ENCODE measurements around the gene GJB2. TPM values are rescaled to one million over a fixed set of nuclear protein-coding genes. Genes with fewer than 3 reads are reported as not detected.

Gene GJB2
- polyA plus RNA-seq, 1 donor (not counting 4 experiments of a cell fraction or from before 2014, with no cell fraction given), result 374 TPM

- Histone ChIP-seq H3K4me1 (ENCODE audit: control insufficient read depth, extremely low read depth, insufficient read depth, low read length) (no peaks in the 10 kb centered on the region), H2AFZ (ENCODE audit: control insufficient read depth, low read length) (no peak overlapping the region), H3K4me2 (ENCODE audit: control insufficient read depth, extremely low read depth, insufficient read depth, low read depth, low read length) (no peak overlapping the region), H3K9me3 (ENCODE audit: control insufficient read depth, low read depth, low read length) (no peaks in the 10 kb centered on the region), H3K79me2 (ENCODE audit: control insufficient read depth, insufficient read depth, low read length) (no peaks in the 10 kb centered on the region), H3K4me3 (ENCODE audit: control insufficient read depth in 2 of 3, extremely low read depth in 1 of 3, insufficient read depth in 2 of 3, low read depth in 1 of 3, low read length in 3 of 3) (no peak overlapping the region), H3K9me1 (ENCODE audit: control insufficient read depth, extremely low read depth, insufficient read depth, low read length) (no peaks in the 10 kb centered on the region), H4K20me1 (ENCODE audit: control insufficient read depth, extremely low read depth, insufficient read depth, low read length) (no peaks in the 10 kb centered on the region), H3K36me3 (ENCODE audit: control insufficient read depth in 2 of 2, extremely low read depth in 1 of 2, insufficient read depth in 2 of 2, low read length in 2 of 2) (no peaks in the 10 kb centered on the region), H3K27ac (ENCODE audit: control insufficient read depth, insufficient read depth, low read length) (no peak overlapping the region), H3K27me3 (ENCODE audit: control insufficient read depth, extremely low read depth, insufficient read depth, low read length) (peaks cover 59% of the 10 kb centered on the region), H3K9ac (ENCODE audit: control insufficient read depth, extremely low read depth, insufficient read depth, low read length) (no peak overlapping the region)
- dilution Hi-C loops (cut with MboI; ENCODE audit: extremely low pct_ligation_motif_present, low sequenced_read_pairs), result no loop called here
- no peak for FAIRE-seq
- TF ChIP-seq EZH2 (IDR thresholded peaks at IDR 0.05; ENCODE audit: low read length), result no peak
- no peak for TF ChIP-seq CTCF (optimal IDR thresholded peaks at IDR 0.05 in 1 of 3, IDR thresholded peaks at IDR 0.05 in 1 of 3, conservative IDR thresholded peaks at IDR 0.05 in 1 of 3; ENCODE audit: extremely low read depth in 1 of 3, insufficient read depth in 2 of 3, low read length in 3 of 3)
- no peak for DNase-seq (ENCODE audit: low read depth, low spot score)
Measured at GRCh38 chr13:20145521-20145920, 47.2 kb downstream of the GJB2 start.

GRCh38 chr13:20144141-20144850, 48.4 kb downstream of the GJB2 start:
- no peaks in the 10 kb centered on the region for H3K79me2 ChIP-seq (ENCODE audit: control insufficient read depth, insufficient read depth, low read length)

More at GRCh38 chr13:20144141-20144850, 48.4 kb downstream of the GJB2 start:
- H3K9me1 ChIP-seq (ENCODE audit: control insufficient read depth, extremely low read depth, insufficient read depth, low read length), result no peaks in the 10 kb centered on the region
- dilution Hi-C loops (cut with MboI; ENCODE audit: extremely low pct_ligation_motif_present, low sequenced_read_pairs), result no loop called here
- H3K27ac ChIP-seq (ENCODE audit: control insufficient read depth, insufficient read depth, low read length), result no peak overlapping the region
- no peak overlapping the region for H3K4me2 ChIP-seq (ENCODE audit: control insufficient read depth, extremely low read depth, insufficient read depth, low read depth, low read length)
- no peak overlapping the region for H2AFZ ChIP-seq (ENCODE audit: control insufficient read depth, low read length)
- H3K9ac ChIP-seq (ENCODE audit: control insufficient read depth, extremely low read depth, insufficient read depth, low read length), result no peak overlapping the region
- no peaks in the 10 kb centered on the region for H3K36me3 ChIP-seq (ENCODE audit: control insufficient read depth in 2 of 2, extremely low read depth in 1 of 2, insufficient read depth in 2 of 2, low read length in 2 of 2)
- TF ChIP-seq CTCF (optimal IDR thresholded peaks at IDR 0.05 in 1 of 3, IDR thresholded peaks at IDR 0.05 in 1 of 3, conservative IDR thresholded peaks at IDR 0.05 in 1 of 3; ENCODE audit: extremely low read depth in 1 of 3, insufficient read depth in 2 of 3, low read length in 3 of 3) (no peak), EZH2 (IDR thresholded peaks at IDR 0.05; ENCODE audit: low read length) (no peak)
- FAIRE-seq (no peak), DNase-seq (ENCODE audit: low read depth, low spot score) (no peak)
- no peaks in the 10 kb centered on the region for H3K4me1 ChIP-seq (ENCODE audit: control insufficient read depth, extremely low read depth, insufficient read depth, low read length)
- H3K27me3 ChIP-seq (ENCODE audit: control insufficient read depth, extremely low read depth, insufficient read depth, low read length), result peaks cover 59% of the 10 kb centered on the region
- H3K4me3 ChIP-seq (ENCODE audit: control insufficient read depth in 2 of 3, extremely low read depth in 1 of 3, insufficient read depth in 2 of 3, low read depth in 1 of 3, low read length in 3 of 3), result no peak overlapping the region
- no peaks in the 10 kb centered on the region for H4K20me1 ChIP-seq (ENCODE audit: control insufficient read depth, extremely low read depth, insufficient read depth, low read length)
- H3K9me3 ChIP-seq (ENCODE audit: control insufficient read depth, low read depth, low read length), result no peaks in the 10 kb centered on the region
